ENCODE measurements around the gene CD27. TPM values are rescaled to one million over a fixed set of nuclear protein-coding genes. Genes with fewer than 3 reads are reported as not detected.

The CD27 gene
- total and polyA plus RNA-seq, 9 of the 15 experiments (the other 6 are each of a cell fraction or from before 2014, with no cell fraction given) = 0.24 TPM; not detected in 8

- peak; percentile 96 for TF ChIP-seq POLR2H (tag; IDR thresholded peaks at IDR 0.05; ENCODE audit: low read depth)
- TF ChIP-seq MEF2A (IDR thresholded peaks at IDR 0.05; ENCODE audit: control insufficient read depth, low read depth, low read length) = no peak
- no peak for TF ChIP-seq RFX7 (CRISPR knock-in tag; IDR thresholded peaks at IDR 0.05)
- TF ChIP-seq PURB (CRISPR knock-in tag; IDR thresholded peaks at IDR 0.05; ENCODE audit: low read depth) = no peak
- TF ChIP-seq ZNF121 (CRISPR knock-in tag; conservative IDR thresholded peaks at IDR 0.05) = no peak
- TF ChIP-seq ZMIZ1 (IDR thresholded peaks at IDR 0.05; ENCODE audit: low read depth in 2 of 2, low read length in 2 of 2) = peak in 1 of 2 experiments; percentile 39; a peak in 1 of 4 replicates
- TF ChIP-seq NUFIP1 (IDR thresholded peaks at IDR 0.05; ENCODE audit: partially characterized antibody) = no peak
- peak; percentile 97 for TF ChIP-seq TBP (optimal IDR thresholded peaks at IDR 0.05; ENCODE audit: low read depth, low read length)
- peak; percentile 56 for TF ChIP-seq FOS (IDR thresholded peaks at IDR 0.05; ENCODE audit: extremely low read depth, insufficient read length)
- TF ChIP-seq CHD2 (IDR thresholded peaks at IDR 0.05; ENCODE audit: low read depth, low read length) = peak; percentile 52; the same call in 1 of the 2 replicates
- peak; percentile 61 for TF ChIP-seq TAF9B (IDR thresholded peaks at IDR 0.05; ENCODE audit: partially characterized antibody)
- TF ChIP-seq ATF1 (CRISPR knock-in tag; IDR thresholded peaks at IDR 0.05) = no peak
- TF ChIP-seq ATF1 (tag; IDR thresholded peaks at IDR 0.05) = peak; percentile 77
- no peak for TF ChIP-seq SRSF9 (IDR thresholded peaks at IDR 0.05; ENCODE audit: borderline replicate concordance, low read depth, low read length)
- TF ChIP-seq RBBP5 (IDR thresholded peaks at IDR 0.05; ENCODE audit: borderline replicate concordance, insufficient read depth, low read length, poor library complexity, severe bottlenecking) = peak; percentile 64
- peak in 1 of 2 experiments; percentile 20; a peak in 2 of 4 replicates for TF ChIP-seq MAZ (CRISPR knock-in tag; conservative IDR thresholded peaks at IDR 0.05 in 1 of 2, IDR thresholded peaks at IDR 0.05 in 1 of 2)
- TF ChIP-seq ZNF316 (IDR thresholded peaks at IDR 0.05) = peak; percentile 46; the same call in 1 of the 2 replicates
- TF ChIP-seq NCOR1 (IDR thresholded peaks at IDR 0.05) = no peak
- TF ChIP-seq ZBTB9 (CRISPR knock-in tag; IDR thresholded peaks at IDR 0.05) = peak; percentile 15; the same call in 1 of the 2 replicates
- TF ChIP-seq LARP7 (IDR thresholded peaks at IDR 0.05) = no peak
These were observed 25.8 kb downstream of the CD27 start, which contains the start of gene VAMP1 (continued) for GRCh38 chr12:6470375-6471163.

All from K562 (cell line).